Endothelial cell of umbilical vein (primary cell): ENCODE results near the gene ZCCHC9. TPM values are rescaled to one million over a fixed set of nuclear protein-coding genes. Genes with fewer than 3 reads are reported as not detected.

Experiments
- BruUV-seq: library from RNA; stranded (reverse); fragments of 400-500 nt; replicated peaks from 2 replicates; lab custom pipeline; 2021; lab: Mats Ljungman, UMichigan
- CTCF ChIA-PET: fragments of 300-600, 350-600 bp; sonication (Branson Sonifier 250); formaldehyde crosslinking; loops from one replicate; lab custom pipeline; 2021; ENCODE audit warnings: antibody characterized with exemption, inconsistent platforms; lab: Charles Lee
- POLR2A ChIA-PET: fragments of 300-600, 350-600 bp; sonication (Branson Sonifier 250); formaldehyde crosslinking; loops from one replicate; lab custom pipeline; 2021; ENCODE audit warnings: antibody characterized with exemption, inconsistent platforms; lab: Charles Lee
- DNase-seq: peaks from one replicate; pipeline ENCODE4 v3.0.0-alpha.2; 2011; ENCODE audit warnings: low read depth, low spot score
- FAIRE-seq: peaks from 2 replicates; lab custom pipeline; 2011; peaks lifted over from hg19 to GRCh38; lab: Jason Lieb, UNC
- H2AFZ ChIP-seq: 2 replicates; pipeline ENCODE4 v1.6.0; 2012; ENCODE audit warnings: low read depth, low read length, control low read depth, inconsistent platforms
- H3K27ac ChIP-seq: 2 replicates; pipeline ENCODE4 v1.5.1; 2011; ENCODE audit warnings: low read depth, mild to moderate bottlenecking, control low read depth, low read length, moderate library complexity; ENCODE audit not compliant: insufficient read depth
- H3K27me3 ChIP-seq, 2 experiments: 2 replicates each; pipeline versions ENCODE4 v1.6.0 to v1.6.1; 2011; ENCODE audit warnings: low read length in 2 of 2, mixed read lengths in 1 of 2; ENCODE audit not compliant: control insufficient read depth in 2 of 2, insufficient read depth in 2 of 2
- H3K36me3 ChIP-seq, 2 experiments: 2 replicates in 1 of 2; 3 replicates in 1 of 2; pipeline ENCODE4 v1.5.1; 2011; ENCODE audit warnings: low read length in 2 of 2, mild to moderate bottlenecking in 1 of 2, moderate library complexity in 1 of 2; ENCODE audit not compliant: control insufficient read depth in 2 of 2, insufficient read depth in 2 of 2; ENCODE audit errors: extremely low read depth in 1 of 2
- H3K4me1 ChIP-seq: 3 replicates; pipeline ENCODE4 v1.5.1; 2011; ENCODE audit warnings: mild to moderate bottlenecking, low read length; ENCODE audit not compliant: control insufficient read depth, insufficient read depth; ENCODE audit errors: extremely low read depth
- H3K4me2 ChIP-seq: 2 replicates; pipeline ENCODE4 v1.6.1; 2011; ENCODE audit warnings: low read length, control low read depth, mixed read lengths; ENCODE audit not compliant: insufficient read depth
- H3K4me3 ChIP-seq, 3 experiments: fragments of 200-600 bp in 1 of 3; sonication (generic), shearing (Covaris generic) in 1 of 3; replicated peaks in 1 of 3; 2 replicates each; pipeline ENCODE4 v1.5.1; 2011 to 2016; ENCODE audit warnings: control low read depth in 3 of 3, low read length in 3 of 3, mild to moderate bottlenecking in 2 of 3, inconsistent platforms in 1 of 3, low read depth in 1 of 3, moderate library complexity in 1 of 3; ENCODE audit not compliant: insufficient read depth in 1 of 3
- H3K79me2 ChIP-seq: 2 replicates; pipeline ENCODE4 v1.6.0; 2012; ENCODE audit warnings: low read length, inconsistent platforms; ENCODE audit not compliant: control insufficient read depth, insufficient read depth
- H3K9ac ChIP-seq: replicated peaks from 2 replicates; pipeline ENCODE3; 2011; ENCODE audit warnings: low read length, control low read depth; ENCODE audit not compliant: insufficient read depth; ENCODE audit errors: extremely low read depth
- H3K9me1 ChIP-seq: replicated peaks from 3 replicates; pipeline ENCODE4 v1.6.0; 2011; ENCODE audit warnings: mild to moderate bottlenecking, low read length; ENCODE audit not compliant: control insufficient read depth, insufficient read depth; ENCODE audit errors: extremely low read depth
- H3K9me3 ChIP-seq: replicated peaks from 2 replicates; pipeline ENCODE4 v1.5.1; 2012; ENCODE audit warnings: low read length, inconsistent platforms; ENCODE audit not compliant: control insufficient read depth, insufficient read depth
- H4K20me1 ChIP-seq: replicated peaks from 2 replicates; pipeline ENCODE3; 2011; ENCODE audit warnings: mild to moderate bottlenecking, low read length; ENCODE audit not compliant: control insufficient read depth, insufficient read depth; ENCODE audit errors: extremely low read depth
- EZH2 ChIP-seq: IDR thresholded peaks from 2 replicates; pipeline ENCODE4 v1.6.1; 2012; ENCODE audit warnings: borderline replicate concordance, low read depth, mild to moderate bottlenecking, moderate library complexity, low read length, inconsistent platforms; ENCODE audit not compliant: severe bottlenecking
- FOS ChIP-seq: IDR thresholded peaks from 2 replicates; pipeline ENCODE4 v1.6.1; 2011; ENCODE audit warnings: mild to moderate bottlenecking, low read length, moderate library complexity, borderline replicate concordance; ENCODE audit not compliant: insufficient read depth
- GATA2 ChIP-seq: IDR thresholded peaks from 2 replicates; pipeline ENCODE4 v1.7.0; 2011; ENCODE audit warnings: low read depth, mild to moderate bottlenecking, moderate library complexity, mixed read lengths, low read length; ENCODE audit not compliant: insufficient read length, insufficient read depth
- JUN ChIP-seq: IDR thresholded peaks from 2 replicates; pipeline ENCODE4 v1.6.1; 2011; ENCODE audit warnings: borderline replicate concordance, low read depth; ENCODE audit not compliant: insufficient read length, insufficient read depth
- MYC ChIP-seq: IDR thresholded peaks from one replicate; pipeline ENCODE4 v1.6.1; 2011; ENCODE audit warnings: mild to moderate bottlenecking, low read depth, low read length
- POLR2A ChIP-seq: IDR thresholded peaks from 2 replicates; pipeline ENCODE4 v1.6.1; 2012; ENCODE audit warnings: low read depth, mild to moderate bottlenecking, control low read depth, low read length
- POLR2AphosphoS5 ChIP-seq: IDR thresholded peaks from 2 replicates; pipeline ENCODE4 v1.6.1; 2012; ENCODE audit warnings: low read depth, mild to moderate bottlenecking, control low read depth, low read length, moderate library complexity; ENCODE audit not compliant: insufficient read depth
- dilution Hi-C: fragments of 300-500 bp; cut with MboI; formaldehyde crosslinking; loops from one replicate; pipeline ENCODE4 v1.15.0; 2019; ENCODE audit warnings: low sequenced_read_pairs; ENCODE audit not compliant: extremely low pct_ligation_motif_present
- intact Hi-C: fragments of 100-400 bp; cut with micrococcal nuclease; formaldehyde crosslinking; loops from one replicate; pipeline ENCODE4 v1.10.0; 2022
- polyA plus RNA-seq, 4 experiments: library from polyadenylated mRNA; depleted of rRNA in 3 of 4; stranded (reverse) in 3 of 4; unstranded in 1 of 4; fragments of >200 nt; gene quantifications; 2 replicates each; pipeline versions ENCODE4 v1.2.1 to v1.2.3, GENCODE V29; 2011 to 2012; ENCODE audit warnings: missing spikeins in 1 of 4
- total RNA-seq: library from RNA; stranded (reverse); gene quantifications from 2 replicates; pipeline ENCODE4 v1.2.3, GENCODE V29; 2021
- TF ChIP-seq, protein P1 (sequence below): IDR thresholded peaks from 2 replicates; pipeline ENCODE4 v1.6.1; 2011; ENCODE audit not compliant: insufficient read depth, insufficient read length
- TF ChIP-seq, protein P2 (sequence below), 2 donors: IDR thresholded peaks; 1 replicate in 1 of 2; 2 replicates in 1 of 2; pipeline ENCODE4 v1.5.1; 2011; ENCODE audit warnings: low read length in 2 of 2, mild to moderate bottlenecking in 2 of 2, moderate library complexity in 2 of 2, control low read depth in 1 of 2, inconsistent platforms in 1 of 2, low read depth in 1 of 2; ENCODE audit not compliant: insufficient read depth in 1 of 2; ENCODE audit errors: extremely low read depth in 1 of 2

ZCCHC9 gene
- total and polyA plus RNA-seq, 2 donors (not counting 3 experiments of a cell fraction or from before 2014, with no cell fraction given) = 6.8 to 23.9 TPM

DNA sequence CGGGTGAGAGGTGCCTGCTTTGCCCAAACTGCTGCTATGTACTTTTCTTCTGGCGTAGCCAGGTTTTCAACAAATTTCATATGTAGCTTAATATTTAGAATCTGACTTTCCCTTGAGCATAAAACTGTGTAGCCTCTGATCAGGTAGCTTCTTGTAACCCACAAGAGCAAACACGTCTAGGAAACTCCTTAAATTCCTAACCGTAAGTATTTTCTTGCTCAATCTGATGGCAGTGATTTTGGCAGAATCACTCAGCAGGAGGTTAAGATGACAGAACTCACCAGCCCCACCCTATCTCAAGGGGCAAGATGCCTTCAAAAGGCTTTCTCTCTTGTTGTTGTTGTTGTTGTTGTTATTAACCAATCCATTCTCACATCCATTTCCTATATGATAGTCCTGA is 47.5 kb upstream of the ZCCHC9 start:
- TF ChIP-seq, protein P1, sequence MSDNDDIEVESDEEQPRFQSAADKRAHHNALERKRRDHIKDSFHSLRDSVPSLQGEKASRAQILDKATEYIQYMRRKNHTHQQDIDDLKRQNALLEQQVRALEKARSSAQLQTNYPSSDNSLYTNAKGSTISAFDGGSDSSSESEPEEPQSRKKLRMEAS = no peak
- no peak for TF ChIP-seq POLR2AphosphoS5
- no peak for TF ChIP-seq MYC
- Histone ChIP-seq H3K4me1 (no peaks in the 10 kb centered on the region), H3K9me1 (no peaks in the 10 kb centered on the region), H3K4me2 (no peak overlapping the region), H3K9me3 (no peaks in the 10 kb centered on the region), H4K20me1 (no peaks in the 10 kb centered on the region), H3K36me3 (no peaks in the 10 kb centered on the region), H3K9ac (no peak overlapping the region), H3K4me3 (no peak overlapping the region), H2AFZ (no peak overlapping the region), H3K27me3 (no peaks in the 10 kb centered on the region), H3K27ac (no peak overlapping the region), H3K79me2 (no peaks in the 10 kb centered on the region)
- no peak for DNase-seq
- no peak for FAIRE-seq
- dilution Hi-C loops (no loop called here), intact Hi-C loops (no loop called here)
- ChIA-PET CTCF (no interaction called here), POLR2A (no interaction called here)
- BruUV-seq = no TSS peak

DNA sequence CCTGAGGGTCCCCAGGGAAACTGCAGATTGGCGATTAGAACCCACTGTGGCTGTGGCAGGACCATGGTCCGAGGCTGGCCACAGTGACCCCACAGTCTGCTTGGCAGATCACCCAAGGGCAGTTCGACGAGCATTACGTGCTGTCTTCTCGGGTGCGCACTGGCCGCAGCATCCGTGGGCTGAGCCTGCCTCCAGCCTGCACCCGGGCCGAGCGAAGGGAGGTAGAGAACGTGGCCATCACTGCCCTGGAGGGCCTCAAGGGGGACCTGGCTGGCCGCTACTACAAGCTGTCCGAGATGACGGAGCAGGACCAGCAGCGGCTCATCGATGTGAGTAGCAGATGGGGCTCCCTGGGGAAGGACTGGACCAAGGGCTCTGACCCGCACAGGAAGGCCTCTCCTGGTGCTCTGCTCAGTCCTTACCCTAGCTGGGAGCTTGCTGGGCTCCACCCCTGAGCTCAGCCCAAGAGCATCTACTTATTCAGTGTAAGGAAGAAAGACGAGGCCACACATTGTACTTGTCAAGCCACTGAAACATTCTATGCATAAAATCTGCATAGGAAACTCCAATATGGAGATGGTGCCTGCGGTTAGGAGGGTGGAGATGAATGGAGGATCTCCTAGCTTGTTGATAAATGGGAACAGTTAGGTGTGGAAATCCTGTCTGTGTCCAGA is 46.4 kb upstream of the ZCCHC9 start:
- H4K20me1 ChIP-seq = no peaks in the 10 kb centered on the region
- no peak for TF ChIP-seq GATA2
- no peak for TF ChIP-seq MYC
- no peak for TF ChIP-seq EZH2
- TF ChIP-seq JUN = no peak
- no peak for TF ChIP-seq FOS
- TF ChIP-seq, protein P1 = no peak
- TF ChIP-seq POLR2AphosphoS5 = no peak
- TF ChIP-seq, protein P2, sequence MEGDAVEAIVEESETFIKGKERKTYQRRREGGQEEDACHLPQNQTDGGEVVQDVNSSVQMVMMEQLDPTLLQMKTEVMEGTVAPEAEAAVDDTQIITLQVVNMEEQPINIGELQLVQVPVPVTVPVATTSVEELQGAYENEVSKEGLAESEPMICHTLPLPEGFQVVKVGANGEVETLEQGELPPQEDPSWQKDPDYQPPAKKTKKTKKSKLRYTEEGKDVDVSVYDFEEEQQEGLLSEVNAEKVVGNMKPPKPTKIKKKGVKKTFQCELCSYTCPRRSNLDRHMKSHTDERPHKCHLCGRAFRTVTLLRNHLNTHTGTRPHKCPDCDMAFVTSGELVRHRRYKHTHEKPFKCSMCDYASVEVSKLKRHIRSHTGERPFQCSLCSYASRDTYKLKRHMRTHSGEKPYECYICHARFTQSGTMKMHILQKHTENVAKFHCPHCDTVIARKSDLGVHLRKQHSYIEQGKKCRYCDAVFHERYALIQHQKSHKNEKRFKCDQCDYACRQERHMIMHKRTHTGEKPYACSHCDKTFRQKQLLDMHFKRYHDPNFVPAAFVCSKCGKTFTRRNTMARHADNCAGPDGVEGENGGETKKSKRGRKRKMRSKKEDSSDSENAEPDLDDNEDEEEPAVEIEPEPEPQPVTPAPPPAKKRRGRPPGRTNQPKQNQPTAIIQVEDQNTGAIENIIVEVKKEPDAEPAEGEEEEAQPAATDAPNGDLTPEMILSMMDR (IDR thresholded peaks at IDR 0.05; ENCODE audit: extremely low read depth in 1 of 2, insufficient read depth in 1 of 2, low read depth in 1 of 2, low read length in 2 of 2) = no peak
- no peak for TF ChIP-seq POLR2A
- dilution Hi-C loops (no loop called here), intact Hi-C loops (no loop called here)
- no peak overlapping the region for H3K9ac ChIP-seq
- H3K9me1 ChIP-seq = no peaks in the 10 kb centered on the region
- H3K27ac ChIP-seq = no peak overlapping the region
- H3K79me2 ChIP-seq = no peaks in the 10 kb centered on the region
- H3K4me2 ChIP-seq = no peak overlapping the region
- H3K36me3 ChIP-seq = no peaks in the 10 kb centered on the region
- H3K27me3 ChIP-seq = no peaks in the 10 kb centered on the region
- POLR2A ChIA-PET = no interaction called here
- no peak overlapping the region for H3K4me3 ChIP-seq
- CTCF ChIA-PET = no interaction called here
- BruUV-seq = no TSS peak
- H2AFZ ChIP-seq = no peak overlapping the region
- FAIRE-seq (no peak), DNase-seq (no peak)
- no peaks in the 10 kb centered on the region for H3K9me3 ChIP-seq
- H3K4me1 ChIP-seq = no peaks in the 10 kb centered on the region
